PC-3 (cell line): Measurements from ENCODE around the gene ARID5B.

Source experiments
- EZH2 ChIP-seq: fragments of 300-600 bp; sonication (generic); IDR thresholded peaks from one replicate; pipeline ENCODE4 v1.6.1; 2017; ENCODE audit warnings: antibody characterized with exemption, mild to moderate bottlenecking, low read length; ENCODE audit not compliant: unreplicated experiment
- EZH2phosphoT487 ChIP-seq: fragments of 300-600 bp; sonication (generic); IDR thresholded peaks from 2 replicates; pipeline ENCODE4 v1.6.1; 2018; ENCODE audit warnings: mild to moderate bottlenecking, antibody characterized with exemption, low read length, borderline replicate concordance
- TF ChIP-seq, protein P1 (sequence below): fragments of 300-600 bp; sonication (generic); conservative IDR thresholded peaks from 2 replicates; pipeline ENCODE4 v1.5.1; 2017; ENCODE audit warnings: antibody characterized with exemption, low read depth, mild to moderate bottlenecking, low read length

DNA sequence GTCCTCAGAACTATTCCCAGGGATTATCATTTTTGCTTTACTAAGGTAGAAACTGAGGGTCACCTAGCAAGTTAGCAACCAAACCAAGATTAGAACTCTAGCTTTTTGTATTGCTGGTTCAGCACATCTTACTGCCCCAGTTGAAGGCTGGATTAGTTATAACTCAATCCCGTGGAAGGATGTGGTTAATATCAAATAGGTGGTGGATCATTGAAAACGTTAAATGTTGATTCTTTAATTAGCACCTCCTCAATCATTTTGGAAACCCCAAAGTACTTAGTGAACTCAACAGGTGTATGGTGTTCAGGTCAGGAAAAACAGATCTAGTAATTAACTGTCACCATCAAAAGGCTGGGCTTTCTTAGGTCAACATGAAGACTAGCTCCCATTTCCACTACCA is 152.4 kb downstream of the ARID5B start:
- TF ChIP-seq EZH2phosphoT487 = no peak
- TF ChIP-seq, protein P1, sequence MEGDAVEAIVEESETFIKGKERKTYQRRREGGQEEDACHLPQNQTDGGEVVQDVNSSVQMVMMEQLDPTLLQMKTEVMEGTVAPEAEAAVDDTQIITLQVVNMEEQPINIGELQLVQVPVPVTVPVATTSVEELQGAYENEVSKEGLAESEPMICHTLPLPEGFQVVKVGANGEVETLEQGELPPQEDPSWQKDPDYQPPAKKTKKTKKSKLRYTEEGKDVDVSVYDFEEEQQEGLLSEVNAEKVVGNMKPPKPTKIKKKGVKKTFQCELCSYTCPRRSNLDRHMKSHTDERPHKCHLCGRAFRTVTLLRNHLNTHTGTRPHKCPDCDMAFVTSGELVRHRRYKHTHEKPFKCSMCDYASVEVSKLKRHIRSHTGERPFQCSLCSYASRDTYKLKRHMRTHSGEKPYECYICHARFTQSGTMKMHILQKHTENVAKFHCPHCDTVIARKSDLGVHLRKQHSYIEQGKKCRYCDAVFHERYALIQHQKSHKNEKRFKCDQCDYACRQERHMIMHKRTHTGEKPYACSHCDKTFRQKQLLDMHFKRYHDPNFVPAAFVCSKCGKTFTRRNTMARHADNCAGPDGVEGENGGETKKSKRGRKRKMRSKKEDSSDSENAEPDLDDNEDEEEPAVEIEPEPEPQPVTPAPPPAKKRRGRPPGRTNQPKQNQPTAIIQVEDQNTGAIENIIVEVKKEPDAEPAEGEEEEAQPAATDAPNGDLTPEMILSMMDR = no peak
- TF ChIP-seq EZH2 = no peak
